Measurements from ENCODE around the gene ADAMTS8.

Gene ADAMTS8

GRCh38 chr11:130407978-130408377 lies 20.4 kb downstream of the ADAMTS8 start (continued):
- TF ChIP-seq BACH2 (CRISPR knock-in tag; IDR thresholded peaks at IDR 0.05; ENCODE audit: borderline replicate concordance) (no peak), CREB5 (CRISPR knock-in tag; IDR thresholded peaks at IDR 0.05; ENCODE audit: low read depth) (no peak), RARB (CRISPR knock-in tag; IDR thresholded peaks at IDR 0.05) (no peak), GLIS3 (CRISPR knock-in tag; IDR thresholded peaks at IDR 0.05) (no peak), ARNTL (CRISPR knock-in tag; IDR thresholded peaks at IDR 0.05; ENCODE audit: borderline replicate concordance, low read depth) (no peak), ZFP3 (CRISPR knock-in tag; IDR thresholded peaks at IDR 0.05) (no peak), CSDC2 (CRISPR knock-in tag; IDR thresholded peaks at IDR 0.05) (no peak)

- ATAC-seq: no peak
- TF ChIP-seq TOX (CRISPR knock-in tag; IDR thresholded peaks at IDR 0.05; ENCODE audit: borderline replicate concordance): no peak
Observed at GRCh38 chr11:130405428-130405827, 23.0 kb downstream of the ADAMTS8 start.

GRCh38 chr11:130404727-130405126 lies 23.7 kb downstream of the ADAMTS8 start:
- TF ChIP-seq CSRNP3 (CRISPR knock-in tag; IDR thresholded peaks at IDR 0.05): no peak
- TF ChIP-seq CREB5 (CRISPR knock-in tag; IDR thresholded peaks at IDR 0.05; ENCODE audit: low read depth): no peak
- no peak for TF ChIP-seq TOX (CRISPR knock-in tag; IDR thresholded peaks at IDR 0.05; ENCODE audit: borderline replicate concordance)
- TF ChIP-seq ZFP3 (CRISPR knock-in tag; IDR thresholded peaks at IDR 0.05): no peak
- no peak for TF ChIP-seq ISL1 (CRISPR knock-in tag; IDR thresholded peaks at IDR 0.05)
- no peak for TF ChIP-seq ARNTL (CRISPR knock-in tag; IDR thresholded peaks at IDR 0.05; ENCODE audit: borderline replicate concordance, low read depth)
- no peak for TF ChIP-seq BACH2 (CRISPR knock-in tag; IDR thresholded peaks at IDR 0.05; ENCODE audit: borderline replicate concordance)
- no peak for TF ChIP-seq OSR1 (CRISPR knock-in tag; IDR thresholded peaks at IDR 0.05)
- TF ChIP-seq TCF4 (CRISPR knock-in tag; IDR thresholded peaks at IDR 0.05; ENCODE audit: borderline replicate concordance): no peak
- TF ChIP-seq SNAI2 (CRISPR knock-in tag; IDR thresholded peaks at IDR 0.05): no peak
- TF ChIP-seq CSDC2 (CRISPR knock-in tag; IDR thresholded peaks at IDR 0.05): no peak
- no peak for TF ChIP-seq ZNF565 (CRISPR knock-in tag; conservative IDR thresholded peaks at IDR 0.05; ENCODE audit: low read depth)
- TF ChIP-seq TSHZ2 (CRISPR knock-in tag; IDR thresholded peaks at IDR 0.05): no peak
- no peak for TF ChIP-seq ZFP30 (CRISPR knock-in tag; IDR thresholded peaks at IDR 0.05)
- no peak for TF ChIP-seq POU6F1 (CRISPR knock-in tag; IDR thresholded peaks at IDR 0.05; ENCODE audit: borderline replicate concordance, low read depth)
- TF ChIP-seq ZNF8 (CRISPR knock-in tag; IDR thresholded peaks at IDR 0.05): no peak
- no peak for ATAC-seq

GRCh38 chr11:130403967-130404366 lies 24.4 kb downstream of the ADAMTS8 start:
- TF ChIP-seq ARNTL (CRISPR knock-in tag; IDR thresholded peaks at IDR 0.05; ENCODE audit: borderline replicate concordance, low read depth) (no peak), CSRNP3 (CRISPR knock-in tag; IDR thresholded peaks at IDR 0.05) (no peak), ZNF8 (CRISPR knock-in tag; IDR thresholded peaks at IDR 0.05) (no peak), OSR1 (CRISPR knock-in tag; IDR thresholded peaks at IDR 0.05) (no peak), ESRRG (CRISPR knock-in tag; IDR thresholded peaks at IDR 0.05) (no peak), ISL1 (CRISPR knock-in tag; IDR thresholded peaks at IDR 0.05) (no peak), PPARA (CRISPR knock-in tag; IDR thresholded peaks at IDR 0.05; ENCODE audit: borderline replicate concordance) (no peak), BACH2 (CRISPR knock-in tag; IDR thresholded peaks at IDR 0.05; ENCODE audit: borderline replicate concordance) (no peak), TOX (CRISPR knock-in tag; IDR thresholded peaks at IDR 0.05; ENCODE audit: borderline replicate concordance) (no peak), RARB (CRISPR knock-in tag; IDR thresholded peaks at IDR 0.05) (no peak), ZNF565 (CRISPR knock-in tag; conservative IDR thresholded peaks at IDR 0.05; ENCODE audit: low read depth) (no peak), TCF4 (CRISPR knock-in tag; IDR thresholded peaks at IDR 0.05; ENCODE audit: borderline replicate concordance) (no peak)
- ATAC-seq: peak; percentile 3; the same call in 2 of the 3 replicates
